MG63 (cell line): ENCODE results near the gene BTBD3. TPM values are rescaled to one million over a fixed set of nuclear protein-coding genes. Genes with fewer than 3 reads are reported as not detected.
A peak's percentile ranks its signal among the peaks of the same experiment; 100 is the strongest.

ENCODE experiments used
- DNase-seq: peaks from one replicate; pipeline ENCODE4 v3.0.0-alpha.2; 2020
- H3K27me3 ChIP-seq: fragments of 250-450 bp; sonication (Bioruptor Pico); 2 replicates; pipeline ENCODE4 v1.5.1; 2020; ENCODE audit warnings: mild to moderate bottlenecking, moderate library complexity
- H3K36me3 ChIP-seq: fragments of 250-450 bp; sonication (Bioruptor Pico); 2 replicates; pipeline ENCODE4 v1.5.1; 2020; ENCODE audit warnings: mild to moderate bottlenecking, moderate library complexity
- H3K4me3 ChIP-seq: fragments of 250-450 bp; sonication (Bioruptor Pico); 2 replicates; pipeline ENCODE4 v1.5.1; 2020; ENCODE audit warnings: mild to moderate bottlenecking, moderate library complexity
- H3K9me3 ChIP-seq: fragments of 250-450 bp; sonication (Bioruptor Pico); 2 replicates; pipeline ENCODE4 v1.5.1; 2020; ENCODE audit warnings: mild to moderate bottlenecking, moderate library complexity
- total RNA-seq: library from RNA; depleted of rRNA; stranded (reverse); fragments of >200 nt; shearing (Covaris generic); gene quantifications from 2 replicates; pipeline ENCODE4 v1.2.3, GENCODE V29; 2014; ENCODE audit warnings: low replicate concordance

Gene BTBD3
- total RNA-seq, 1 experiment from 2014 or later = 31.4 TPM

- Histone ChIP-seq H3K27me3 (no peaks in the 10 kb centered on the region), H3K36me3 (peaks cover 7% of the 10 kb centered on the region; the same call in 1 of the 2 replicates), H3K4me3 (no peak overlapping the region), H3K9me3 (no peaks in the 10 kb centered on the region)
- no peak for DNase-seq
These were observed 10.8 kb upstream of the BTBD3 start for GRCh38 chr20:11906626-11907480.

- H3K9me3 ChIP-seq = no peaks in the 10 kb centered on the region
- DNase-seq = no peak
These were observed 10.1 kb upstream of the BTBD3 start for GRCh38 chr20:11907621-11908020.

GRCh38 chr20:11912013-11912658, 5.6 kb upstream of the BTBD3 start:
- H3K27me3 ChIP-seq = no peaks in the 10 kb centered on the region
- H3K36me3 ChIP-seq = no peaks in the 10 kb centered on the region; the same call in 1 of the 2 replicates
- no peak overlapping the region for H3K4me3 ChIP-seq
- H3K9me3 ChIP-seq = no peaks in the 10 kb centered on the region
- no peak for DNase-seq

More at GRCh38 chr20:11907621-11908020, 10.1 kb upstream of the BTBD3 start:
- H3K27me3 ChIP-seq = no peaks in the 10 kb centered on the region
- peaks cover 7% of the 10 kb centered on the region; the same call in 1 of the 2 replicates for H3K36me3 ChIP-seq
- H3K4me3 ChIP-seq = no peak overlapping the region

DNA sequence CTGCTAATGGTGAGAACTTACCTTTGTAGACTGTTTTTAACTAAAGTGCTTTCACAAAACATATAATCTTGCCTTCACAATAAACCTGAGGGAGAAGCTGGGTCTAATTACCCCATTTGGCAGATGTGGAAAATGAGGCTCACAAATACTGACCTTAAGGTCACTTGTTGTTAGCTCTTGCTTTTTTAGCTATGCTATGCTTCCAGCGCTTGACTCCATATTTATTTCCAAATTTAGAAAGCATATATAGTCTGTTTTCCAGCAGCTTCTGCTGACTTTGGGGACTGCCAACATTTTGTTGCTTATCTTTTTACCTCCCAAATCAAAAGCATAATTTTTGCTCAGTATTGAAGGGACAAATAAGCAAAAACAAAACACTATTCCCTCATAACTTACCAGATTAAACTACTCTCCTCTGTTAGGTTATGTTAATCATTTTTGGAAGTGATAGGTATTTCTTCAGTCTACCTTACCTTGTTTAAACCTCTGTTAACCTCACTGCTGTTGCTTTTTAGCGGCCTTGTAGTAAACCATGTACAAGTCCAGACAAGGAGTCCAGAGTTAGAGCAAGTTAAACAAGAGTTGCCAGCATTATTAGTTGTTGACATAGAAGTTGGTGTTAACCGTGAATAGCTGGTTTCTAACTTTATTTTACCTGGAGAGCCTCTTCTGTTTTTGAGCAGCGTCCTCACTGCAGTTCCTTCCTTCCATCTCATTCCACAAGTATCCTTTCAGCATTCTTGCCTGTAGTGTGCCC, 4.9 kb upstream of the BTBD3 start:
- no peak for DNase-seq
- no peaks in the 10 kb centered on the region for H3K9me3 ChIP-seq
- no peaks in the 10 kb centered on the region; the same call in 1 of the 2 replicates for H3K36me3 ChIP-seq
- H3K4me3 ChIP-seq = no peak overlapping the region
- H3K27me3 ChIP-seq = no peaks in the 10 kb centered on the region

DNA sequence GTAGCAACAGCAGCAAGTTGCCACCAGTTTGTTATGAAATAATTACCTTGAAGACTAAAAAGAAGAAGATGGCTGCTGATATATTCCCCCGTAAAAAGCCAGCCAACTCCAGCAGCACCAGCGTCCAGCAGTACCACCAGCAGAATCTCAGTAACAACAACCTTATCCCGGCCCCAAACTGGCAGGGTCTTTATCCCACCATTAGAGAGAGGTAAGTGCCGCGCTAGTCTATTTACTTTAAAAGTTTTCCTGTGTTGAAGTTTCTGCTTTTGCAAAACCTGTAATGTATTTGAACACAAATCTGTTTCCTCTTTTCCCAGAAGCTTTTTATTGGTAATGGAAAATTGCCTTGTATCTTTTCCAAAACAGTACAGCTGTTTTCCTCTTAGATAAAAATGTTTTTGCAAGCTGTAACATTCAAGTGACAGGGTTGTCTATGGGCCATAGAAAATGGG, 725 bp downstream of the BTBD3 start:
- no peaks in the 10 kb centered on the region for H3K9me3 ChIP-seq
- no peak overlapping the region for H3K4me3 ChIP-seq
- DNase-seq = no peak
- H3K36me3 ChIP-seq = peaks cover 21% of the 10 kb centered on the region
- no peaks in the 10 kb centered on the region for H3K27me3 ChIP-seq

DNA sequence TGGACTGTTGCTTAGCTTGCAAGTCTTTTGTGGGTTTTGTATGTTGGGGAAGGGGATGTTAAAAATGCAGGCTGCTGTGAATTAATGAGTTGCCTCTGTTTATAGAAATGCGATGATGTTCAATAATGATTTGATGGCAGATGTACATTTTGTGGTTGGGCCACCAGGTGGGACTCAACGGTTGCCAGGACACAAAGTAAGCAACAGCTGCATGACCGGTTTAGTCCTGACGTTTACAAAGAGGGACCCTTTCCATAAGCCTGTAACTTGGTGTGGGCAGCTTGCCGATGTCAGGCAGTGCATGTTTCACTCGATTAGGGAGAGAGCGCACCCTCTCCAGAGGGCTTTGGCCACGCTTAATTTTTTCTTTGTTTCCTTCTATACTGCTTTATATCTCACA, 1.3 kb downstream of the BTBD3 start:
- H3K27me3 ChIP-seq = no peaks in the 10 kb centered on the region
- no peak for DNase-seq
- H3K36me3 ChIP-seq = peaks cover 21% of the 10 kb centered on the region
- no peaks in the 10 kb centered on the region for H3K9me3 ChIP-seq
- no peak overlapping the region for H3K4me3 ChIP-seq

DNA sequence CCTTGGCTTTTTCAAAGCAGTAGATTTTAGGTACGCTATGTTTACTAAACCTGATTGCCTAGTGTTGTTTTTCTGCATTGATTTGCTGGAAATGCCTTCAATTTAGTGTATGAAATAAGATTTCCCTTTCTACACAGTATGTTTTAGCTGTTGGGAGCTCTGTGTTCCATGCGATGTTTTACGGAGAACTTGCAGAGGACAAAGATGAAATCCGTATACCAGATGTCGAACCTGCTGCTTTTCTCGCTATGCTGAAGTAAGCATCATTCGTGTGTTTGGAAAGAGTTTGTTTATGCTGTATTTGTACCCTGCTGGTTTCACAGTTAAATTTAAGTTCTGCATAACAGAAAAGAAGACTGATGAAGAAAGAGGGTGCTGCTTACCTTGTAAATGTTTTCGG, 1.9 kb downstream of the BTBD3 start:
- H3K27me3 ChIP-seq = no peaks in the 10 kb centered on the region
- H3K9me3 ChIP-seq = no peaks in the 10 kb centered on the region
- peaks cover 21% of the 10 kb centered on the region for H3K36me3 ChIP-seq
- DNase-seq = no peak
- H3K4me3 ChIP-seq = no peak overlapping the region

DNA sequence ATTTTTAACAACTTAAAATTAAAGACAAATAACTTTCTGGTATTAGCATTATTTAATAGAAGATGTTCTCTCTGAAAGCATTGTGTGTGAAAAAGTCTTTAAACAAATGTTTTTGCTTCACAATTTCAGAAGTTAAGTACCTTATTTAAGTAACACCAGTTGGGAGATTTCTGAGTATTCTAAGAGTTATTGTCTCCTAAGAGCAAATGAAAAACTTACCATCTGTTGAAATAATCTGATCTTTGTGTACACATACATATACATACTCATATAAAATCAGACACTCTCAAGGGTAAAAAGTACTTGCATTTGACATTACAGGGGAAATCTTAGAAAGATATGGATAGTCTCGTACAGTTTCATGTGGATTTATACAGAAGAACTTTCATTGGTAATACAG, 2.4 kb downstream of the BTBD3 start:
- H3K9me3 ChIP-seq = no peaks in the 10 kb centered on the region
- H3K4me3 ChIP-seq = no peak overlapping the region
- DNase-seq = no peak
- H3K27me3 ChIP-seq = no peaks in the 10 kb centered on the region
- peaks cover 24% of the 10 kb centered on the region for H3K36me3 ChIP-seq

- no peak for DNase-seq
- H3K4me3 ChIP-seq = no peak overlapping the region
- H3K27me3 ChIP-seq = no peaks in the 10 kb centered on the region
- no peaks in the 10 kb centered on the region for H3K9me3 ChIP-seq
- H3K36me3 ChIP-seq = peaks cover 30% of the 10 kb centered on the region
These were observed 3.6 kb downstream of the BTBD3 start for GRCh38 chr20:11921321-11921720.

GRCh38 chr20:11922561-11922960, 4.9 kb downstream of the BTBD3 start:
- Histone ChIP-seq H3K9me3 (no peaks in the 10 kb centered on the region), H3K4me3 (no peak overlapping the region), H3K27me3 (no peaks in the 10 kb centered on the region), H3K36me3 (peaks cover 38% of the 10 kb centered on the region)
- peak; percentile 35 for DNase-seq

DNA sequence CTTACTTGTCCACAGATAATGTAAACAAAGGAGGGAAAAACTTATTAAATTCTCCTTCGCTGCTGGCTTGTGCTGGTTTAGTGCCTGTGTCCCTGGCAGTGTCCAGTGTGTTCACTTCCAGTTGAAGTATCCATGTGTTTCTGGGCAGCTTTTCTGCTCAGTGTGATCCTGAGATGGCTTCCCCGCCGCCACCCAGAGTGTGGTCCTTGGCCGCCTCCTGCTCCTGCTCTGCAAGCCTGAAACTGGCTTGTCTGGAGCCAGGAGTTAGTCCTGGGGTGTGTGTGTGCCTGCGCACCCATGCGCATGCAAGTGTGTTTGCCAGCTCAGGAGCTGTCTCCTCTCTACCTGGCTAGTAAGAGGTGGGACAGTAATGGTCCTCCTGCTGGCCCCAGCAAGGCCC, 7.2 kb downstream of the BTBD3 start:
- no peak for DNase-seq
- H3K27me3 ChIP-seq = no peaks in the 10 kb centered on the region
- H3K9me3 ChIP-seq = no peaks in the 10 kb centered on the region
- H3K4me3 ChIP-seq = no peak overlapping the region
- H3K36me3 ChIP-seq = peaks cover 35% of the 10 kb centered on the region

GRCh38 chr20:11926292-11926998, 8.8 kb downstream of the BTBD3 start:
- H3K27me3 ChIP-seq = no peaks in the 10 kb centered on the region
- H3K36me3 ChIP-seq = peaks cover 26% of the 10 kb centered on the region
- no peaks in the 10 kb centered on the region for H3K9me3 ChIP-seq
- no peak overlapping the region for H3K4me3 ChIP-seq
- DNase-seq = no peak

DNA sequence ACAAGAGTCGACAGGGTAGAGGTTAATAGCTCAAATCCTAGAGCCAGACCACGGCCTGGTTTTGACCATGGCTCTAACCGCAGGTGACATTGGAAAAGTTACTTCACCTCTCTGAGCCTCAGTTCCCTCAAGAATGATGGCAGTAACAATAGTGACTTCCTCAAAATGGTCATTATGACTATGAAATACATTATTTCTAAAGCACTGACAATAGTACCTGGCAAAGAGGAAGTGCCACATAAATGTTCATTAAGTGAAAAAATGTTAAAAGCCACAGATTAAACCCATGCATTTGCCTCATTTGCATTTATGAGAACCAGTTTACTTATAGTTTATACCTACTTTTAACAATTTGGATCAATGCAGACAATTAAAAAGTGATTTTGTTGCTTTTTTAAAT, 12.3 kb downstream of the BTBD3 start:
- Histone ChIP-seq H3K36me3 (peaks cover 16% of the 10 kb centered on the region), H3K9me3 (no peaks in the 10 kb centered on the region), H3K4me3 (no peak overlapping the region), H3K27me3 (no peaks in the 10 kb centered on the region)
- no peak for DNase-seq

DNA sequence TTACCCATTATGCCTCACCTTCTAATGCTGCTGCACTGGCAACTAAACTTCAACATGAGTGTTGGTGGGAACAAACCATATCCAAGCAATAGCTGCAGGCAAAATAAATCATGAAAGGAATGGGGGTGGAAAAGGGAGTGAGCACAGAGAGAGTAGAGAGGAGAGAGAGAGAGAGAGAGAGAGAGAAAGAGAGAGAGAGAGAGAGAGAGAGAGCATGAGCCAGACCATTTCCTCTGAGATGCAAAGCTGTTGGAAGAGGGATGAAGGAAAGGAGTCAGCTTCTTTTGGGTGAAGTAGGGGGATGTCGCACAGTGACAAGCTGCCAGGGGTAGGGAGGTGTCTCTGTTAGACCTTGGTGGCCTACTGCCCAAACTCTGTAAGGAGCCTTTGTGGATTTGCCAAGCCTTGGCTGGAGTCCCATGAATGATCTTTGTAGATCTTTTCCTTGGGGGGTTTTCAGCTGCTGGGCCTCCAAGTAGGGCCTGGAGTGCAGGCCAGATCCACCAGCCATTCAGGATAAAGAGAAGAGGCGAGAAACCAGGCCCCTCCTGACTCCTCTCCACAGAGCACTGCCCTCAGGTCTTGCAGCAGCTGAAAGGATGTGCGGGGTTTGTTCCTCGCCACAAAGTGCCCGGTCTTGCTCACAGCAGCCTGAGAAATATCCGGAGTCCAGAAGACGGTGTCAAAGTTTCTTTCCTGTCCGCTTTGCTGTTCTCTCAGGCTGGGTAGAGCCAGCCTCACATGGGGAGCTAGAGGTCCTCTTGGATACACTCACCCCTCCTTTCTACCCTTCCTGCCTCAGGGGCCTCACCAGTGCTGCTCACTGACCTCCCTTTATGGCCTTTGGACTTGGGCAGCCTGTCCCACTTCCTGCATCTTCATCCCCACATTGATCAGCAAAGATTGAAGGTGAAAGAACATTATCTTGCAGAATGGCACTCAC, 17.8 kb downstream of the BTBD3 start:
- Histone ChIP-seq H3K36me3 (no peaks in the 10 kb centered on the region), H3K4me3 (no peak overlapping the region), H3K9me3 (no peaks in the 10 kb centered on the region), H3K27me3 (no peaks in the 10 kb centered on the region)
- DNase-seq = no peak

DNA sequence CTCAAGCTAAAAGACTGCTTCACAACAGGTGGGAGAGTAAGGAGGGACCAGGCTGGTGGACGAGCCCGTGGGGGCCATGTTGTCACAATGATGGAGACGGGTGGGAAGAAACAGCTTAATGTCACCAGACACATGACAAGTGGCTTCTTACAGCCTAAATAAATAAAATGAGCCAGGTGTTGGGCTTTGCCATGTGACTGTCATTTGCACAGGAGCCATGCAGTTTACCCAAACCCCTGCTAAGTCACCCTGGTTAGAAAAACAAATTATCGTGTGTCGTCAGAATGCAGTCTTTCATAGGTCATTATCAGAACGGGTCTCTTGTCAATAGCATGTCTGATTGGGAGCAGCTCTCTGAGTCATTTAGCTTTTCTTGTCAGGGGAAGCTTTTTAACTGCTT, 18.5 kb downstream of the BTBD3 start:
- H3K4me3 ChIP-seq = no peak overlapping the region
- no peak for DNase-seq
- H3K27me3 ChIP-seq = no peaks in the 10 kb centered on the region
- no peaks in the 10 kb centered on the region for H3K9me3 ChIP-seq
- no peaks in the 10 kb centered on the region for H3K36me3 ChIP-seq

GRCh38 chr20:11937230-11937629, 19.5 kb downstream of the BTBD3 start:
- H3K4me3 ChIP-seq = no peak overlapping the region
- H3K36me3 ChIP-seq = no peaks in the 10 kb centered on the region
- H3K27me3 ChIP-seq = no peaks in the 10 kb centered on the region
- no peaks in the 10 kb centered on the region for H3K9me3 ChIP-seq
- DNase-seq = no peak
